OCI-LY1 (cell line): ENCODE results near the gene FGFR2.

Experiments
- CTCF ChIP-seq: fragments of 200-600 bp; sonication (generic), shearing (Covaris generic); IDR thresholded peaks from 2 replicates; pipeline ENCODE4 v1.5.1; 2017; ENCODE audit warnings: mild to moderate bottlenecking, antibody characterized with exemption, low read length, moderate library complexity, mixed read lengths
- EZH2 ChIP-seq: fragments of 200-600 bp; sonication (generic), shearing (Covaris generic); IDR thresholded peaks from 2 replicates; pipeline ENCODE4 v1.8.0; 2017; ENCODE audit warnings: borderline replicate concordance, mixed run types, mild to moderate bottlenecking, antibody characterized with exemption, low read length, moderate library complexity, mixed read lengths

GRCh38 chr10:121572859-121573537, 25.2 kb downstream of the FGFR2 start:
- TF ChIP-seq CTCF (no peak), EZH2 (no peak)
